Stomach (tissue), 4 donors: ENCODE results near the gene CACUL1.

Source experiments
- CTCF ChIP-seq, 7 experiments: fragments of 450-650 bp in 4 of 7; fragments of 200-600 bp in 3 of 7; sonication (generic) in 3 of 7; IDR thresholded peaks; one replicate each; pipeline ENCODE4 v1.5.1; 2016 to 2019; ENCODE audit warnings: antibody characterized with exemption in 7 of 7, control low read depth in 2 of 7, mild to moderate bottlenecking in 1 of 7
- EP300 ChIP-seq: sonication (generic); formaldehyde crosslinking; IDR thresholded peaks from one replicate; pipeline ENCODE4 v1.6.1; 2017; ENCODE audit warnings: antibody characterized with exemption
- POLR2AphosphoS5 ChIP-seq, 3 donors: sonication (generic); formaldehyde crosslinking; IDR thresholded peaks; one replicate each; pipeline ENCODE4 v1.6.1; 2016; ENCODE audit warnings: antibody characterized with exemption in 3 of 3

GRCh38 chr10:118775478-118775877 is 20.7 kb upstream of the CACUL1 start:
- TF ChIP-seq EP300, result no peak
- no peak for TF ChIP-seq CTCF (IDR thresholded peaks at IDR 0.05)
- no peak for TF ChIP-seq POLR2AphosphoS5 (IDR thresholded peaks at IDR 0.05)
